Osteocyte (in vitro differentiated cells): ENCODE measurements around the gene ZCCHC10. TPM values are rescaled to one million over a fixed set of nuclear protein-coding genes. Genes with fewer than 3 reads are reported as not detected.
A peak's percentile ranks its signal among the peaks of the same experiment; 100 is the strongest.
"Not testable (repeated sequence)": the region's sequence is repeated elsewhere in the genome, so short reads cannot be mapped to it uniquely, and the experiment has no call there.

Source experiments
- DNase-seq: peaks from one replicate; pipeline ENCODE4 v3.0.0; 2021; ENCODE audit warnings: mixed read lengths; ENCODE audit not compliant: unreplicated experiment; ENCODE audit errors: extremely low spot score
- H3K27ac Mint-ChIP-seq: one replicate; pipeline ENCODE4 v1.8.0; 2021; ENCODE audit warnings: mild to moderate bottlenecking, mixed read lengths; ENCODE audit not compliant: unreplicated experiment
- H3K27me3 Mint-ChIP-seq: one replicate; pipeline ENCODE4 v1.8.0; 2021; ENCODE audit warnings: mixed read lengths; ENCODE audit not compliant: unreplicated experiment
- H3K36me3 Mint-ChIP-seq: one replicate; pipeline ENCODE4 v1.8.0; 2021; ENCODE audit warnings: mixed read lengths; ENCODE audit not compliant: unreplicated experiment
- H3K4me1 Mint-ChIP-seq: one replicate; pipeline ENCODE4 v1.8.0; 2021; ENCODE audit warnings: mixed read lengths; ENCODE audit not compliant: unreplicated experiment
- H3K4me3 Mint-ChIP-seq: one replicate; pipeline ENCODE4 v1.8.0; 2021; ENCODE audit warnings: mild to moderate bottlenecking, moderate library complexity, mixed read lengths; ENCODE audit not compliant: unreplicated experiment
- H3K9me3 Mint-ChIP-seq: one replicate; pipeline ENCODE4 v1.8.0; 2021; ENCODE audit warnings: mixed read lengths; ENCODE audit not compliant: unreplicated experiment
- CTCF ChIP-seq: fragments of 200-600 bp; sonication (generic); IDR thresholded peaks from 2 replicates; pipeline ENCODE4 v1.5.0; 2021; ENCODE audit warnings: antibody characterized with exemption, mild to moderate bottlenecking, moderate library complexity
- total RNA-seq: library from RNA; stranded (reverse); gene quantifications from 2 replicates; pipeline ENCODE4 v1.2.1, GENCODE V29; 2021

ZCCHC10 gene
- total RNA-seq, 1 donor from 2014 or later: 21.0 TPM

GRCh38 chr5:133051061-133051541 lies 24.8 kb upstream of the ZCCHC10 start:
- Mint-ChIP-seq H3K27ac (peak overlapping the region; percentile 99), H3K9me3 (no peaks in the 10 kb centered on the region), H3K4me1 (peaks cover 60% of the 10 kb centered on the region), H3K36me3 (no peaks in the 10 kb centered on the region), H3K27me3 (no peaks in the 10 kb centered on the region), H3K4me3 (peak overlapping the region; percentile 94)
- no peak for TF ChIP-seq CTCF
- DNase-seq: no peak

- no peaks in the 10 kb centered on the region for H3K9me3 Mint-ChIP-seq
- H3K36me3 Mint-ChIP-seq: no peaks in the 10 kb centered on the region
- peak overlapping the region; percentile 94 for H3K4me3 Mint-ChIP-seq
- H3K27me3 Mint-ChIP-seq: no peaks in the 10 kb centered on the region
- no peak for TF ChIP-seq CTCF
- no peak for DNase-seq
- peak overlapping the region; percentile 99 for H3K27ac Mint-ChIP-seq
- H3K4me1 Mint-ChIP-seq: peaks cover 57% of the 10 kb centered on the region
Observed at GRCh38 chr5:133050521-133050920, 24.2 kb upstream of the ZCCHC10 start.

- TF ChIP-seq CTCF: no peak
- no peak for DNase-seq
- Mint-ChIP-seq H3K27me3 (no peaks in the 10 kb centered on the region), H3K36me3 (no peaks in the 10 kb centered on the region), H3K9me3 (no peaks in the 10 kb centered on the region), H3K27ac (peak overlapping the region; percentile 91), H3K4me1 (peaks cover 51% of the 10 kb centered on the region), H3K4me3 (peak overlapping the region; percentile 60)
Observed at GRCh38 chr5:133049726-133050048, 23.3 kb upstream of the ZCCHC10 start.

DNA sequence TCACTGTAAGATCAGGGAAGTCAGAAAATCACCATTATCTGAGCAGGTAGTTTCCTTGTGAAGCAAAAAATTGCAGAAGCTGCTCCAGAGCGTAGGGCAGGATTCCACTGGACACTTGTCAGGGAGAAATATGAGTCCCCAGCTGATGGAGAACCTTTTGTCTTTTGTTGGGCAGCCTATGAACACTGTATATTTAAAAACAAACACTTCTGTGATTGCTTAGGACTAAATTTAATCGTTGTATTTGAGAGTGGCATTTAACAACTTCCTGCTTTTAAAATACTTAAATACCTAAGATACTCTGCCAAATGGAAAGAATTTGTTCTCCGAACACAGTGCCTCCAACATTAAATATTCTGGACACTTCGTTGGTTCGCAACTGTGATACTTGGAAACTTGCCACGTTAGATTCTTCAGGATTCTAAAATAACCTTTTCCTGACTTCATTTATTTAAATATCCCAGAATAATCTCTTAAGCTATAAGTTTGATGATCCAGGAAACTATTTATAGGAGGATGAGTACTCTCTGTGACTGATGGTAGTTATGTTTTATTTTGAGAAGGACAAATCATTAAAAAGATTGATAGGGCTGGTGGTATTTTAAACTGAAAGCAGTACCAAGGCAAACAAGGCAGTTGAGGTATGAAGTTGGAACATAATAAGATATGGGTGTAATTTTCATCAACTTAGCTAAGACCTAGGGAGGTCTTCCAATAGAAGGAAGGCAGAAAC lies 22.8 kb upstream of the ZCCHC10 start:
- Mint-ChIP-seq H3K9me3 (no peaks in the 10 kb centered on the region), H3K27ac (peak overlapping the region; percentile 91), H3K36me3 (no peaks in the 10 kb centered on the region), H3K4me1 (peaks cover 47% of the 10 kb centered on the region), H3K4me3 (peak overlapping the region; percentile 60), H3K27me3 (no peaks in the 10 kb centered on the region)
- DNase-seq: no peak
- no peak for TF ChIP-seq CTCF

GRCh38 chr5:133047404-133047803 lies 21.1 kb upstream of the ZCCHC10 start:
- no peak for DNase-seq
- Mint-ChIP-seq H3K36me3 (no peaks in the 10 kb centered on the region), H3K27me3 (no peaks in the 10 kb centered on the region), H3K4me1 (peaks cover 34% of the 10 kb centered on the region), H3K27ac (no peak overlapping the region), H3K4me3 (no peak overlapping the region), H3K9me3 (no peaks in the 10 kb centered on the region)
- no peak for TF ChIP-seq CTCF

- not testable (repeated sequence) for H3K9me3 Mint-ChIP-seq, DNase-seq, H3K4me3 Mint-ChIP-seq, H3K27ac Mint-ChIP-seq, H3K27me3 Mint-ChIP-seq, H3K36me3 Mint-ChIP-seq
- peaks cover 38% of the 10 kb centered on the region for H3K4me1 Mint-ChIP-seq
Observed at GRCh38 chr5:133046560-133046959, 20.2 kb upstream of the ZCCHC10 start.
